HG02763 (cell line): ENCODE results near the gene DAPL1.

ENCODE experiments used
- ATAC-seq: cut with Tn5 transposase; IDR thresholded peaks from one replicate; pipeline ENCODE4 v1.9.1; 2021; ENCODE audit warnings: mild to moderate bottlenecking, moderate library complexity; ENCODE audit not compliant: unreplicated experiment

Gene DAPL1

GRCh38 chr2:158776231-158776630 lies 18.9 kb upstream of the DAPL1 start:
- no peak for ATAC-seq

- ATAC-seq, result no peak
Observed at GRCh38 chr2:158777077-158777476, 18.0 kb upstream of the DAPL1 start.

DNA sequence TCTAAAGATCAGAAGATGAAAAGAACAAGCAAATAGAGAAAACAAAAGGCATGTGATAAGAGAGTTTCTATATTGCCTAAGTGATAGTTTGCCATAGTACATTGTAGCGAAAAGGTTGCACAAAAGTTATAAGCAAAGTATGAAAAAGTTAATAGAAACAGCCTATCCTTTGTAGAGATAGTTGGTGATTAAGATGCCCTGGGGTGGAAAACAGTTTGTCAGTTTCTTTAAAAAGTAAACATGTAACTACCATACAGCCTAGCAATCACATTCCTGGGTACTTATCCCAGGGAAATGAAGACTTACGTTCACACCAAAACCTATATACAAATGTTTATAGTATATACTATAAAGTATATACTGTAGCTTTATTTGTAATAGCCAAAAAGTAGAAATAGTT lies 16.9 kb upstream of the DAPL1 start:
- no peak for ATAC-seq

- ATAC-seq, result no peak
Observed at GRCh38 chr2:158779621-158780020, 15.5 kb upstream of the DAPL1 start.

DNA sequence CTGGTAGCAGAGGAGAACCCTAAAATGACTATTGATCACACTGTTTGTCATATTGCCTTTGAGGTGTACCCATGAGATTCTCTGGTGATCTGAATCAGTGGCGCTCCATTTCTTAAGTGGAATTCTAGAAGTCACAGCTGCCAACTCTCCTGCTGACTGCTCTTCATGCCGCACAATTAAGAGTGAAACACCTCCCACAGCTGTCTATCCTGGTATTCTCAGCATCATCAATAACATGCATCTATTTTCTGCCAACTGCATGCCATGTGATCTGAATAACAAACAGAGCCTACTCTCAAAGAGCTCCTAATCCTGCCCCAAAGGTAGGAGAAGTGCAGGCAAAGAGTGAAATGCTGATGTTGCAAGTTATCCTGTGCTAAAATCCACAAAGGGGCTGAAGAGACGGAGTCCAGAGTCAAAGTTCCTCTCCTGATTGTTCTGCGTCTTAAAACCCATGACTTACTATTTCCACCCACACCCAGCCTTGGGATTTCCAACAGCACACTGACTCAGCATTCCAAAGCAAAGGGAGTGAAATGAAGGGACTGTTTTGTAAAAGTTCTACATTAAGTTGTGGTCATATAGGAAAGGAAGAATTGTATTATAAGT lies 13.7 kb upstream of the DAPL1 start:
- no peak for ATAC-seq

GRCh38 chr2:158782136-158782535 lies 13.0 kb upstream of the DAPL1 start:
- no peak for ATAC-seq

DNA sequence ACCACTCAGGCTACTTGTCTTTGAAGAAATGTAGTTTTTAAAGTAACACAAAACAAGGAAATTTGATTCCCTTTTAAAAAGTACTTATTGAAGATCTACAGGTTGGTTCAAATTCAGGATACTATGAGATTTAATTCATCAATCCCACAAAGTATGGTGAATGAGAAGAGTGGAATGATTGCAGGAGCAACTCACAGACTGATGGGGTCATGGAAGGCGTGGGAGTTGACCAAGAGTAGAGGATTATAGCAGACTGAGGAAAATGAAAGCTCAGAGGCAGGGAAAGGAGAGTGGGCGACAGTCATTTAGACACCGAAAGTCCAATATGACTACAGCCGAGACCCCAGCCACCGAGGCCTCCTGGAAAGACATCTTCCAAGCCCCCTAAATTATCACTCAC lies 12.5 kb upstream of the DAPL1 start:
- ATAC-seq, result no peak

- no peak for ATAC-seq
Observed at GRCh38 chr2:158783923-158784322, 11.2 kb upstream of the DAPL1 start.

- ATAC-seq, result no peak
Observed at GRCh38 chr2:158786897-158787296, 8.2 kb upstream of the DAPL1 start.

DNA sequence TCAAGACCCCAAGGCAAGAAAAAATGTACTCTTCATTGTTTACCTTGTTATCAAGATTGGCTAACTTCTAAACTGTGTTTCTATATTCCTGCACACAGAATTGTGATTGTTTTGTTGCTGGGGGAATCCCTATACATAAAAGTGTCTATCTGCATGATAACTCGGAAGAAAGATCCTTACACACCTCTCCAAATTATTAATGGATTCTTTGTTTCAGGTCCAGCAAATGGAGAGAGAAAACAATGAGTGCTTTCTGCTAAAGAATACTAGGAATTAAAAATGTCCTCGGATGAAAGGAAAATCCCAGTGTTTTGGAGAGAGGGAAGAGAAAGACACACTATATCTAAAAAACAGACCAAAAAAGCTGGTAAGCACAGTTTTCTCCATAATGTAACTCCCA lies 6.2 kb upstream of the DAPL1 start:
- ATAC-seq, result no peak

- no peak for ATAC-seq
Observed at GRCh38 chr2:158796652-158797051, 1.5 kb downstream of the DAPL1 start.

DNA sequence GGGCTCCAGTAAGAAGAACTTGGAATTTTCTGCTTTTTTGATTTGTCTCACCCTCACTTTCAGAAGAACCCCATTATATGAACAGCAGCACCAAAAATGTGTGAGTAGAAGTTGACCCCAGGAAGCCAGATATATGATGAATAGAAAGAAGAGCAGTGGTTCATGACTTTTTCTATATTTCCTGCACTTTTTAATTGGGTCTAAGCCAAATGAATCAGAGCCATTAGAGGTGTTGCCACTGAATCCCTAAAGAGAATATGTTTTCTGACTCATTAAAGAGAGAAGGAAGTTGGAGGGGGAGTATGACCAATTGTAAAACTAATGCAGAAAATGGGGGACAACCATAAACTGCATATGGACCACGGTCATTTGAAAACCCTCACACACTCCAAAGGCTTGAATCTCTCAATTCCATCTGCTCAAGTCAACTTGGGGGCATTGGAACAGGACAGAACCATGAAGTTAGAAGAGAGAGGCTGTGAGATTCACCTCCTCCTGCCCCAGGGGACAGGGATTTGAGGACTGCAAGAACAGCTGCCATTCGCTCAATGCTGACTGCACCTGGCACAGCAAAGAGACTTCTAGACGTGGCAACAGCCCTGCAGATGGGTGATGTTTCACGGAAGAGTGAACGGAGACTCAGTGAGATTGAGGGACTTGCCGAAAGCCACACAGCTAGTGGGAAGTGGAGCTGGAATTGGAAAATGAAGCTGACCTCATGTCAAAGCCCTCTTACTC lies 3.0 kb downstream of the DAPL1 start:
- no peak for ATAC-seq

DNA sequence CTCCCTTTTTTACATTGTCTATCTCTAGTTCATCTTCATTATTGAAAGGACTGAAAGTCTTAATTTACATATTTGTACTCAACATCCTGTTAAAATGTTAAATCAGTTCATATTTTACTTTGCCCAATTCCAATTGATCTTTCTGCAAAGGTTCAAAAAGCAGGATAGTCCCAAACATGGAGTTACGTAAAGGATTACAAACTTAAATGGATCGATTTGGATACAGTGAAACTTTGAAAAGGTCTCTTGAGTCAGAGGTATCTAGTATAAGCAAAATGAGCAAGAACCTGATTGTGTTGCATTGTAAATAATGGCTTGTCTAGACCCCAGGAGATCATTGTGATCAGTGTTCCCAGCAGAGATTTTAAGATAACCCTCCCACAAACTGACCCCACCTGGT lies 4.1 kb downstream of the DAPL1 start:
- no peak for ATAC-seq

DNA sequence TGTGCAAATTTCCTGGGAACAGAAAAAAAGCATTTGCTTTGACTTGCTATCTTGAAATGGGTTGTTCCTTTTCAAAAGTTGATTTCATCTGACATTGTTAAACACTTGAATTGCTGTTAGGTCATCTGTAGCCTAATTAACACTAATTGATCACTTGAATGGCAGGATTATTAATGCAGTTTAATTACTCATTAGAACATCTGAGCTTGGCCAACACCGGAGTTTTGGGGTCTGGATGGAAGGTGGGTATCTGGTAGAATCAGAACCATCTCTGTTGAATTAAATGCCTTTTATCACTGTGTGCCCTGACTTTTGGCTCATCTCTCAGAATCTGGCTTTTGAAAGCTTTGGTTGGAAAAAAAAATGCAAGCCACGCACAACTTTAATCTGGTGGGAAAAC lies 8.4 kb downstream of the DAPL1 start:
- ATAC-seq, result no peak

GRCh38 chr2:158805255-158805654 lies 10.1 kb downstream of the DAPL1 start:
- ATAC-seq, result no peak

DNA sequence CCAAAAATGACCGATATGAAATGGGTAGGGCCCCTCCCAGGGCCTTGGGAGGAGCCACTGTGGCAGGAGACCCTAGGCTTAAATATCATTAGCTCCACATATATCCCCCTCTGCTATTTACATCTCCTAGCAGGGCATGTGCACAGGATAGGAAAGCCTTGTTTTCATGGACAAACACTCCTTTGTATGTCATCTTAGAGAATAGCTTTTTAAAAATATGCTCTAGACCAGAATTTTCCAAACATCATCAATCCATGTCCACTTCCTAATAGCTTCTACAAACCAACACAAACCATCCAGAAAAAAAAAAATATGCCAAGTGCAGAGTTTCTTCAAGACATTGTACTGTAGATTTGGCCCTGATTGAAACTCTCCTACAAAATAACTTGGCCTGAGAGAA lies 10.8 kb downstream of the DAPL1 start:
- no peak for ATAC-seq

- no peak for ATAC-seq
Observed at GRCh38 chr2:158806941-158807340, 11.8 kb downstream of the DAPL1 start.

DNA sequence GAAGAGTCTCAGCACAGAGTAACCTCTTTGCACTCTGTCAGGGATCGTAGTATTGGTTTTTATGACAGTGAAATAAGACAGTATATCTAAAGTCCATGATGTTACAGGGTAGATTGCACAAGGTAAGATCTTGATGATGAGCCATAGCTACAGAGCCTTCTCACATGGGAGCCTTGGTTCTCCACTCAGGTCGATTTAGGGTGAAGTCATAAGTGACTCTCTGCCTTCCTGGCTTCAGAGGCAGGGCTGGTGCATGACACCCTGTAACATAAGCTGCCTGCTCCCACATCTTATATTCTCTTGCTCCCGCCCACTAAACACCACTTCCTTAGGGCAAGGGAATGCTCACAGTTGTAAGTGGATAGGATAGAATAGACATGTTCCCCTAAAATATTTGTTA lies 13.3 kb downstream of the DAPL1 start:
- no peak for ATAC-seq

GRCh38 chr2:158809816-158810215 lies 14.7 kb downstream of the DAPL1 start:
- ATAC-seq, result no peak

DNA sequence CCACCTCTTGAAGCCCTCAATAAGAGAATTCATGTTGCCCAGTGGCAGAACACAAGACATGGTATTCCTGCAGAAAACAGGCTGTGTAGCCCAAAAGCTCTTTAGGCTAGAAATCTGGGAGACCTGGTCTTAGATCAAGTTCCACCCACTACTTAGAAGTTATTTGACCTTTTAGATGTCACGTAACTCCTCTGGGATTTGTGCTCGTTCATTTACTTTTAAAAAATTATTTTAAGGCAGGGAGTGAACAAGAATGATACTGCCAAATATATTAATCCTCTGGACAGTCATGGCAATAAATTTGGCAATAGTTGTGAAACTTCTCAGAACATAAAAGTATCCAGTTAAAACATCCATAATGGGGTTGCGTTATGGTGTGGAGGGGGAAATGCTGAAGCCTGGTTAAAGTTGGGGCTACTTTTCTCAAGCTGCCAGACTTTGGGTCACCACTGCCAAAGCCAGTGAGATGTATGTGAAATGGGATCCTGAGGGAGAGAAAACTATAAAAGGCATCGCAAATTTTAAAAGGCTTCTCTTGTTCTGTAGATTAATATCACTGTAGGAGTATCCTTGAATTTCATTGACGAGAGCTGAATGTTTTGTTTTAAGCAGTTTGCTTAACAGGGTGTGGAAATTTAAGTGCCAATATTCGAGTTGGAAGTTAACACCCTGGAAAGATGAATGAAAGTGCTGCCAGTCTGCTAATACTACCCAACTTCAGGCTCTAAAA lies 15.8 kb downstream of the DAPL1 start:
- no peak for ATAC-seq

DNA sequence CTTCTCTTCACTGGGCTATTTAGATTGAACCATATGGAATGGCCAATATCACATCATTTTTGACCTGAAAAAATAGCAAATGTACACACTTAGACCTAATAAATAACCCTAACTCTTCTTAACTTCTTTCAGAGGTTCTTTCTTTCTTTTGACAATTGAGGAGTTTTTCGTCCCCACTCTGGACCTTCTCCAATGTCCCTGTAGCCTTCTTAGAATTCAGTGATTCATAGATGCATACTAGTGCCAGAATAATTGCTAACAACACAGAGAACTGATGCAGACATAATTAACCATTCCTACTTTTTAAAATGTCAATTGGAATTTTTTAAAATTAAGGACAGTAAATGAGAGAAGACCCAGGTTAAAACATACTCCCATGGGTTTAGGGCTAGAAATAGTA lies 20.0 kb downstream of the DAPL1 start:
- ATAC-seq, result no peak

- no peak for ATAC-seq
Observed at GRCh38 chr2:158815658-158816057, 20.5 kb downstream of the DAPL1 start.
